Vagina (tissue), 2 donors: ENCODE measurements around the gene FAM111A.

Source experiments
- POLR2A ChIP-seq, 2 donors: fragments of 450-650 bp; IDR thresholded peaks; one replicate each; pipeline ENCODE4 v1.6.1; 2017; ENCODE audit warnings: antibody characterized with exemption in 2 of 2, mild to moderate bottlenecking in 2 of 2, moderate library complexity in 2 of 2
- TF ChIP-seq, protein P1 (sequence below), 3 experiments: fragments of 450-650 bp in 2 of 3; fragments of 200-600 bp in 1 of 3; sonication (generic) in 1 of 3; IDR thresholded peaks; one replicate each; pipeline ENCODE4 v1.5.1; 2017 to 2019; ENCODE audit warnings: antibody characterized with exemption in 3 of 3, mild to moderate bottlenecking in 2 of 3, moderate library complexity in 2 of 3

DNA sequence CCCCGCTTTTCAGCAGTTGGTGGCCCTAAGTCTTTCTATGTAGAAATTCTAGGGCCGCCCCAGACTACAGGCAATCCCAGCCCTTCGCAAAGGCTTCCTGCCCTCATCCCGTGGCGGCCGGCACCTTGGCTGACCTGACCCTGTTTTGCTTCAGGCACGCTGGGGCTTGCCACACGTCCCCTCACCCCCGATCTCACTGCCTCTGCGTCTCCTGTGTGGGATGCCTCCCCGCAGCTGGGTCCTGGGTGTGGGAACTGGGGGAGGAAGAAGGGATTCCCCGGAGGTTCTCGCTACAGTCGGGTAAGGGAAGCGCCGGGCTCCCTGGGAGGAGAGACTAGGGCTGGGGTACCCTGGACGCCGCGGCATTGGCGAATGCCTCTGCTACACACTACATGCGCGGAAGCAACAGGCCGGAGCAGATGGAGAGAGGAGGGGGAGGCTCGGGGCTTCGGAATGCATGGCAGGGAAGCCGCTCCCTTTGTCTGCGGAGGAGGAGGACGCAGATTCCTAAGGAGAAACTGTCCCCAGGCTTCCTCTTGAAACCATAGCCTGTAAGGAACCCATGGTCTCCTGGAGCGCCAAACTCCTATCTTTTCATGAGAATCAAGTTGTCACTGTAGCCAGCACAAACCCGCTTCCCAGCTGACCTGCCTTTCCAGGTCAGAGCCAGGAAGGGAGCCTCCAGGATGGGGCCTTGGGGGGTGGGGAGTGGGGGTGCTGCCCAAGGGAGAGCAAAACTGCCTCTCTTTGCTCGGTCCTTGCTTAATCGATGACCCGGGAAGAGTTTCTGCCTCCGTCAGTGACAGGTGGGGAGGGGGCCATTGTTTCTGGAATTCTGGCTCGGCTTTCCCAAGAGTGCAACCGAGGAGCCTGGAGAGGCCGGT is 30.7 kb downstream of the FAM111A start:
- TF ChIP-seq POLR2A (IDR thresholded peaks at IDR 0.05), result no peak
- TF ChIP-seq, protein P1, sequence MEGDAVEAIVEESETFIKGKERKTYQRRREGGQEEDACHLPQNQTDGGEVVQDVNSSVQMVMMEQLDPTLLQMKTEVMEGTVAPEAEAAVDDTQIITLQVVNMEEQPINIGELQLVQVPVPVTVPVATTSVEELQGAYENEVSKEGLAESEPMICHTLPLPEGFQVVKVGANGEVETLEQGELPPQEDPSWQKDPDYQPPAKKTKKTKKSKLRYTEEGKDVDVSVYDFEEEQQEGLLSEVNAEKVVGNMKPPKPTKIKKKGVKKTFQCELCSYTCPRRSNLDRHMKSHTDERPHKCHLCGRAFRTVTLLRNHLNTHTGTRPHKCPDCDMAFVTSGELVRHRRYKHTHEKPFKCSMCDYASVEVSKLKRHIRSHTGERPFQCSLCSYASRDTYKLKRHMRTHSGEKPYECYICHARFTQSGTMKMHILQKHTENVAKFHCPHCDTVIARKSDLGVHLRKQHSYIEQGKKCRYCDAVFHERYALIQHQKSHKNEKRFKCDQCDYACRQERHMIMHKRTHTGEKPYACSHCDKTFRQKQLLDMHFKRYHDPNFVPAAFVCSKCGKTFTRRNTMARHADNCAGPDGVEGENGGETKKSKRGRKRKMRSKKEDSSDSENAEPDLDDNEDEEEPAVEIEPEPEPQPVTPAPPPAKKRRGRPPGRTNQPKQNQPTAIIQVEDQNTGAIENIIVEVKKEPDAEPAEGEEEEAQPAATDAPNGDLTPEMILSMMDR (IDR thresholded peaks at IDR 0.05), result no peak
